IMR-90 (cell line): Measurements from ENCODE around the gene IP6K2.

Source experiments
- BHLHE40 ChIP-seq: fragments of 150-350 bp; IDR thresholded peaks from 2 replicates; pipeline ENCODE4 v1.6.1; 2016; ENCODE audit warnings: mild to moderate bottlenecking, low read depth, low read length
- CTCF ChIP-seq: conservative IDR thresholded peaks from 2 replicates; pipeline ENCODE4 v1.5.1; 2012; ENCODE audit warnings: mild to moderate bottlenecking, low read depth, low read length, improper control_type of control experiment
- FOS ChIP-seq: fragments of 150-350 bp; IDR thresholded peaks from 2 replicates; pipeline ENCODE4 v1.6.1; 2016; ENCODE audit warnings: low read depth, low read length
- MAFK ChIP-seq: IDR thresholded peaks from 2 replicates; pipeline ENCODE4 v1.6.1; 2012; ENCODE audit warnings: low read depth, low read length, improper control_type of control experiment
- MXI1 ChIP-seq: IDR thresholded peaks from 2 replicates; pipeline ENCODE4 v1.6.1; 2012; ENCODE audit warnings: low read depth, mild to moderate bottlenecking, low read length, moderate library complexity, borderline replicate concordance
- POLR2A ChIP-seq: IDR thresholded peaks from 2 replicates; pipeline ENCODE4 v1.6.1; 2012; ENCODE audit warnings: mild to moderate bottlenecking, low read depth, low read length
- RAD21 ChIP-seq: IDR thresholded peaks from 2 replicates; pipeline ENCODE4 v1.6.1; 2012; ENCODE audit warnings: low read length, improper control_type of control experiment
- RFX5 ChIP-seq: IDR thresholded peaks from 2 replicates; pipeline ENCODE4 v1.8.0; 2012; ENCODE audit warnings: low read depth, mild to moderate bottlenecking, low read length, moderate library complexity
- USF2 ChIP-seq: fragments of 150-350 bp; IDR thresholded peaks from 2 replicates; pipeline ENCODE4 v1.6.1; 2017; ENCODE audit warnings: mild to moderate bottlenecking, antibody characterized with exemption, low read length, low read depth

DNA sequence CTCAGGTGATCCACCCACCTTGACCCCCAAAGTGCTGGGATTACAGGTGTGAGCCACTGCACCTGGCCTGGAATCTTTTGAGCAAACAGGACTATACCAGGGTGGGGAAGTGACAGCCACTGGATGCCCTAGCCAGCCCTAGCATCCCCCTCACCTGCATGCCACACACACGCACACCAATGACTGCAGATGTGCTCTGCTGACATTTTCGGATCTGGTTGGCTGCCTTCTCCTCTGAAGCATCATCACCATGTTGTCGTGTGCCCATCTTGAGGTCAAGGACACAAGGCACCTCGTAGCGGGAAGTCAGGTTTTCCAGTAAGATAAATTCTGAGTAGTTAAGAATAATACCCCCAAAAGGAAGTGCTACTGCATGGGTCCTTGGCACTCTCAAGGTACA lies 27.6 kb downstream of the IP6K2 start:
- TF ChIP-seq CTCF (no peak), FOS (no peak), BHLHE40 (no peak), POLR2A (no peak), MXI1 (no peak), RFX5 (no peak), RAD21 (no peak), USF2 (no peak), MAFK (no peak)
